Neural cell (in vitro differentiated cells): ENCODE results near the gene QPCT. TPM values are rescaled to one million over a fixed set of nuclear protein-coding genes. Genes with fewer than 3 reads are reported as not detected.

ENCODE experiments used
- H2AFZ ChIP-seq: fragments of 200-600, 300-800 bp; sonication (generic), shearing (Covaris generic); 2 replicates; pipeline ENCODE4 v1.6.0; 2014; ENCODE audit warnings: low read depth, mild to moderate bottlenecking, antibody characterized with exemption, low read length, moderate library complexity
- H3F3A ChIP-seq: fragments of 200-600 bp; shearing (Covaris generic); 2 replicates; pipeline ENCODE4 v1.6.1; 2016; ENCODE audit warnings: mild to moderate bottlenecking, moderate library complexity, mixed read lengths, antibody characterized with exemption, low read length; ENCODE audit not compliant: insufficient read depth, poor library complexity, severe bottlenecking
- H3K27ac ChIP-seq: fragments of 200-600, 300-800 bp; sonication (generic), shearing (Covaris generic); 2 replicates; pipeline ENCODE4 v1.5.1; 2014; ENCODE audit warnings: mild to moderate bottlenecking, low read length, moderate library complexity
- H3K27me3 ChIP-seq: fragments of 300-800, 200-600 bp; sonication (generic), shearing (Covaris generic); 2 replicates; pipeline ENCODE4 v1.6.0; 2014; ENCODE audit warnings: mild to moderate bottlenecking, low read depth, low read length, moderate library complexity; ENCODE audit not compliant: insufficient read depth
- H3K36me3 ChIP-seq: fragments of 300-800, 200-600 bp; sonication (generic), shearing (Covaris generic); 2 replicates; pipeline ENCODE4 v1.5.1; 2014; ENCODE audit warnings: mild to moderate bottlenecking, antibody characterized with exemption, low read length, moderate library complexity; ENCODE audit not compliant: insufficient read depth
- H3K4me2 ChIP-seq: fragments of 300-800, 200-600 bp; sonication (generic), shearing (Covaris generic); 2 replicates; pipeline ENCODE4 v1.6.0; 2014; ENCODE audit warnings: mild to moderate bottlenecking, low read length
- H3K4me3 ChIP-seq: fragments of 300-800, 200-600 bp; sonication (generic), shearing (Covaris generic); 2 replicates; pipeline ENCODE4 v1.5.1; 2014; ENCODE audit warnings: mild to moderate bottlenecking, low read length, moderate library complexity
- H3K79me2 ChIP-seq: fragments of 200-600 bp; shearing (Covaris generic); replicated peaks from 2 replicates; pipeline ENCODE4 v1.6.0; 2014; ENCODE audit warnings: mild to moderate bottlenecking, low read length, moderate library complexity; ENCODE audit not compliant: insufficient read depth
- H3K9ac ChIP-seq: fragments of 300-800, 200-600 bp; sonication (generic), shearing (Covaris generic); 2 replicates; pipeline ENCODE4 v1.6.1; 2016; ENCODE audit warnings: mild to moderate bottlenecking, low read length, mixed read lengths
- H3K9me2 ChIP-seq: fragments of 200-600 bp; shearing (Covaris generic); 2 replicates; pipeline ENCODE4 v1.6.1; 2016; ENCODE audit warnings: mild to moderate bottlenecking, low read length, mixed read lengths; ENCODE audit not compliant: insufficient read depth
- H3K9me3 ChIP-seq: fragments of 200-600, 300-800 bp; sonication (generic), shearing (Covaris generic); 2 replicates; pipeline ENCODE4 v1.6.1; 2016; ENCODE audit warnings: mild to moderate bottlenecking, mixed run types, low read length, moderate library complexity, mixed read lengths
- H4K20me1 ChIP-seq: fragments of 200-600 bp; shearing (Covaris generic); 2 replicates; pipeline ENCODE4 v1.6.1; 2016; ENCODE audit warnings: mild to moderate bottlenecking, mixed run types; ENCODE audit not compliant: insufficient read depth
- EP300 ChIP-seq: fragments of 450-650 bp; conservative IDR thresholded peaks from 2 replicates; pipeline ENCODE4 v1.6.1; 2014; ENCODE audit warnings: antibody characterized with exemption, mild to moderate bottlenecking, moderate library complexity; ENCODE audit not compliant: poor library complexity, severe bottlenecking
- EZH2 ChIP-seq: fragments of 200-600, 300-800 bp; shearing (Covaris generic), sonication (generic); IDR thresholded peaks from 2 replicates; pipeline ENCODE4 v1.6.1; 2014; ENCODE audit warnings: antibody characterized with exemption, low read length, borderline replicate concordance, mild to moderate bottlenecking; ENCODE audit not compliant: insufficient read depth, poor library complexity, severe bottlenecking
- MXI1 ChIP-seq: fragments of 450-650 bp; conservative IDR thresholded peaks from 2 replicates; pipeline ENCODE4 v1.6.1; 2014; ENCODE audit warnings: antibody characterized with exemption, mild to moderate bottlenecking; ENCODE audit not compliant: poor library complexity, severe bottlenecking
- POLR2AphosphoS5 ChIP-seq: IDR thresholded peaks from 2 replicates; pipeline ENCODE4 v1.6.1; 2012
- RAD21 ChIP-seq: fragments of 450-650 bp; conservative IDR thresholded peaks from 2 replicates; pipeline ENCODE4 v1.6.1; 2014; ENCODE audit warnings: antibody characterized with exemption, mild to moderate bottlenecking, moderate library complexity
- SMC3 ChIP-seq: fragments of 450-650 bp; conservative IDR thresholded peaks from 2 replicates; pipeline ENCODE4 v1.6.1; 2014; ENCODE audit warnings: antibody characterized with exemption, mild to moderate bottlenecking, moderate library complexity; ENCODE audit not compliant: poor library complexity
- TAF1 ChIP-seq: IDR thresholded peaks from 2 replicates; pipeline ENCODE4 v1.6.1; 2012; ENCODE audit warnings: low read depth
- polyA plus RNA-seq: library from polyadenylated mRNA; depleted of rRNA; stranded (reverse); fragments of >200 nt; gene quantifications from 2 replicates; pipeline ENCODE4 v1.2.3, GENCODE V29; 2014
- TF ChIP-seq, protein P1 (sequence below): fragments of 450-650 bp; IDR thresholded peaks from 2 replicates; pipeline ENCODE4 v1.5.1; 2014; ENCODE audit warnings: antibody characterized with exemption, mild to moderate bottlenecking, moderate library complexity; ENCODE audit not compliant: poor library complexity, severe bottlenecking
- TF ChIP-seq, protein P2 (sequence below): IDR thresholded peaks from 2 replicates; pipeline ENCODE4 v1.6.1; 2012; ENCODE audit warnings: borderline replicate concordance

Gene QPCT
- polyA plus RNA-seq, 1 donor from 2014 or later = 2.3 TPM

DNA sequence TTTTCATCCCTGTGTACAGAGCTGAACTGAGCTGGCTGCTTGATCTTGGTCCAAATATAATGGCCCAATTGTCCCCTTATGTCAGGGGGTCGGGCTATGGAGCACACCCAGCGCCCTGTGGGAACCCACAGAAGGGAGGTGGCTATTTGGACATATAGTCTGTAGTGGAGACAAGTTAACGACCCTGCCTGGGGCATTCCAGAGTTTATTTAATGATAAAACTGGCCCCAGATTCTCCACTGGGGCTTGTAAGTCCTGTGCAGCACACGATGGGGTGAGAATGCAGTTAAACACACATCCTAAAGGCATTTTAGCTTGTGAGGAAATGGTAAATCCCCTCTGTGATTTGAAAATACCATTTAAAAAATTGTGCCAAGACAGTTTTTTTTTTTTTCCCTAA lies 72.9 kb downstream of the QPCT start:
- no peak overlapping the region for H2AFZ ChIP-seq
- TF ChIP-seq, protein P1, sequence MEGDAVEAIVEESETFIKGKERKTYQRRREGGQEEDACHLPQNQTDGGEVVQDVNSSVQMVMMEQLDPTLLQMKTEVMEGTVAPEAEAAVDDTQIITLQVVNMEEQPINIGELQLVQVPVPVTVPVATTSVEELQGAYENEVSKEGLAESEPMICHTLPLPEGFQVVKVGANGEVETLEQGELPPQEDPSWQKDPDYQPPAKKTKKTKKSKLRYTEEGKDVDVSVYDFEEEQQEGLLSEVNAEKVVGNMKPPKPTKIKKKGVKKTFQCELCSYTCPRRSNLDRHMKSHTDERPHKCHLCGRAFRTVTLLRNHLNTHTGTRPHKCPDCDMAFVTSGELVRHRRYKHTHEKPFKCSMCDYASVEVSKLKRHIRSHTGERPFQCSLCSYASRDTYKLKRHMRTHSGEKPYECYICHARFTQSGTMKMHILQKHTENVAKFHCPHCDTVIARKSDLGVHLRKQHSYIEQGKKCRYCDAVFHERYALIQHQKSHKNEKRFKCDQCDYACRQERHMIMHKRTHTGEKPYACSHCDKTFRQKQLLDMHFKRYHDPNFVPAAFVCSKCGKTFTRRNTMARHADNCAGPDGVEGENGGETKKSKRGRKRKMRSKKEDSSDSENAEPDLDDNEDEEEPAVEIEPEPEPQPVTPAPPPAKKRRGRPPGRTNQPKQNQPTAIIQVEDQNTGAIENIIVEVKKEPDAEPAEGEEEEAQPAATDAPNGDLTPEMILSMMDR = no peak
- no peak for TF ChIP-seq RAD21
- no peak overlapping the region for H3K27ac ChIP-seq
- H3K36me3 ChIP-seq = no peaks in the 10 kb centered on the region
- no peak overlapping the region for H3K4me2 ChIP-seq
- H3K9me2 ChIP-seq = no peaks in the 10 kb centered on the region
- no peaks in the 10 kb centered on the region for H3K27me3 ChIP-seq
- no peaks in the 10 kb centered on the region for H4K20me1 ChIP-seq
- no peaks in the 10 kb centered on the region for H3F3A ChIP-seq
- H3K4me3 ChIP-seq = no peak overlapping the region
- H3K79me2 ChIP-seq = no peaks in the 10 kb centered on the region
- H3K9ac ChIP-seq = no peak overlapping the region
- no peaks in the 10 kb centered on the region for H3K9me3 ChIP-seq

- Histone ChIP-seq H3K9ac (no peak overlapping the region), H3K9me3 (no peaks in the 10 kb centered on the region), H3K9me2 (no peaks in the 10 kb centered on the region), H3K27ac (no peak overlapping the region), H2AFZ (no peak overlapping the region), H3K4me2 (no peak overlapping the region), H3K4me3 (no peak overlapping the region), H3K27me3 (no peaks in the 10 kb centered on the region), H3F3A (no peaks in the 10 kb centered on the region), H3K36me3 (no peaks in the 10 kb centered on the region), H3K79me2 (no peaks in the 10 kb centered on the region), H4K20me1 (no peaks in the 10 kb centered on the region)
- TF ChIP-seq, protein P1 = no peak
- TF ChIP-seq MXI1 (no peak), RAD21 (no peak), TAF1 (no peak)
Observed at GRCh38 chr2:37418956-37419355, 74.5 kb downstream of the QPCT start.

GRCh38 chr2:37421686-37422085 lies 77.3 kb downstream of the QPCT start:
- Histone ChIP-seq H3K4me2 (no peak overlapping the region), H3K27ac (no peak overlapping the region), H3K9me2 (no peaks in the 10 kb centered on the region), H3K9me3 (no peaks in the 10 kb centered on the region), H3K4me3 (no peak overlapping the region), H3K36me3 (no peaks in the 10 kb centered on the region), H3F3A (no peaks in the 10 kb centered on the region), H3K27me3 (no peaks in the 10 kb centered on the region), H3K9ac (no peak overlapping the region), H3K79me2 (no peaks in the 10 kb centered on the region), H4K20me1 (no peaks in the 10 kb centered on the region), H2AFZ (no peak overlapping the region)
- TF ChIP-seq, protein P2, sequence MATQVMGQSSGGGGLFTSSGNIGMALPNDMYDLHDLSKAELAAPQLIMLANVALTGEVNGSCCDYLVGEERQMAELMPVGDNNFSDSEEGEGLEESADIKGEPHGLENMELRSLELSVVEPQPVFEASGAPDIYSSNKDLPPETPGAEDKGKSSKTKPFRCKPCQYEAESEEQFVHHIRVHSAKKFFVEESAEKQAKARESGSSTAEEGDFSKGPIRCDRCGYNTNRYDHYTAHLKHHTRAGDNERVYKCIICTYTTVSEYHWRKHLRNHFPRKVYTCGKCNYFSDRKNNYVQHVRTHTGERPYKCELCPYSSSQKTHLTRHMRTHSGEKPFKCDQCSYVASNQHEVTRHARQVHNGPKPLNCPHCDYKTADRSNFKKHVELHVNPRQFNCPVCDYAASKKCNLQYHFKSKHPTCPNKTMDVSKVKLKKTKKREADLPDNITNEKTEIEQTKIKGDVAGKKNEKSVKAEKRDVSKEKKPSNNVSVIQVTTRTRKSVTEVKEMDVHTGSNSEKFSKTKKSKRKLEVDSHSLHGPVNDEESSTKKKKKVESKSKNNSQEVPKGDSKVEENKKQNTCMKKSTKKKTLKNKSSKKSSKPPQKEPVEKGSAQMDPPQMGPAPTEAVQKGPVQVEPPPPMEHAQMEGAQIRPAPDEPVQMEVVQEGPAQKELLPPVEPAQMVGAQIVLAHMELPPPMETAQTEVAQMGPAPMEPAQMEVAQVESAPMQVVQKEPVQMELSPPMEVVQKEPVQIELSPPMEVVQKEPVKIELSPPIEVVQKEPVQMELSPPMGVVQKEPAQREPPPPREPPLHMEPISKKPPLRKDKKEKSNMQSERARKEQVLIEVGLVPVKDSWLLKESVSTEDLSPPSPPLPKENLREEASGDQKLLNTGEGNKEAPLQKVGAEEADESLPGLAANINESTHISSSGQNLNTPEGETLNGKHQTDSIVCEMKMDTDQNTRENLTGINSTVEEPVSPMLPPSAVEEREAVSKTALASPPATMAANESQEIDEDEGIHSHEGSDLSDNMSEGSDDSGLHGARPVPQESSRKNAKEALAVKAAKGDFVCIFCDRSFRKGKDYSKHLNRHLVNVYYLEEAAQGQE = no peak
- no peak for TF ChIP-seq SMC3
- no peak for TF ChIP-seq EZH2
- TF ChIP-seq, protein P1 = no peak
- no peak for TF ChIP-seq POLR2AphosphoS5
- no peak for TF ChIP-seq TAF1
- TF ChIP-seq EP300 = no peak
- no peak for TF ChIP-seq MXI1
- TF ChIP-seq RAD21 = no peak
